ENCODE data around the gene PBRM1. TPM values are rescaled to one million over a fixed set of nuclear protein-coding genes. Genes with fewer than 3 reads are reported as not detected.
A peak's percentile ranks its signal among the peaks of the same experiment; 100 is the strongest.

PBRM1 gene
- total and polyA plus RNA-seq, 2 experiments from 2014 or later: 42.6 to 60.3 TPM

DNA sequence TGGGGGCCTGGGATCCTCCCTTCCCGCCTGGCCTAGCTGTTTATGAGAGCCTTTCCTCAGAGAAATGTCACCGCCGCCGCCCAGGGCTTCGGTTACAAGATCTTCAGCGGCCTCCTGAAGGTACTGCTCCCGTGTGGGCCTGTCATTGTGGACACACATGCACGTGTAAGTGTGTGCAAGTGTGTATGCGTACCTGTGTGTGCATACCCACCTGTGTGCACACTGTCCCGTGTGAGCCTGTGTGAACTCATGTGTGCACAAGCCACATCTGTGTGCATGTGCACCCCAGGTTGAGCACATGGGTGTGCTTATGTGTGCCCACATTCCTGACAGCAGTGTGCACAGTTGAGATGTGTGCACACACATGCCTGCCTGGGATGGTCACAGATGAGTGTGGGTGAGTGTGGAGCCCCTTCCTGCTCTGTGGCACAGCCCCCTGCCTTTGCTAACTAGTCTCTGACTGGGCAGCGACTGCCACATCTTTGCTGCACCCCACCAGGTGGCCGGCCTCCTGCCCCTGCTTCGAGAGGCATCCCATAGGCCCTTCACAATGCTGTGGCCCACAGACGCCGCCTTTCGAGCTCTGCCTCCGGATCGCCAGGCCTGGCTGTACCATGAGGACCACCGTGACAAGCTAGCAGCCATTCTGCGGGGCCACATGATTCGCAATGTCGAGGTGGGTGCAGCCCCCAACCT is 166.1 kb downstream of the PBRM1 start:
- in situ Hi-C loops (cut with MboI): no loop called here
- no peaks in the 10 kb centered on the region for H3F3A ChIP-seq (ENCODE audit: insufficient read depth)
- H3K9me3 ChIP-seq (ENCODE audit: low read depth): no peaks in the 10 kb centered on the region
- no peak overlapping the region for H2AFZ ChIP-seq
- H3K27ac ChIP-seq: no peak overlapping the region
- no peaks in the 10 kb centered on the region for H3K9me2 ChIP-seq (ENCODE audit: insufficient read depth)
- no peaks in the 10 kb centered on the region for H4K20me1 ChIP-seq (ENCODE audit: insufficient read depth)
- H3K36me3 ChIP-seq (ENCODE audit: low read depth): no peaks in the 10 kb centered on the region
- H3K27me3 ChIP-seq (replicated peaks; ENCODE audit: insufficient read depth): no peaks in the 10 kb centered on the region
- TF ChIP-seq EZH2 (IDR thresholded peaks at IDR 0.05; ENCODE audit: insufficient read depth, poor library complexity, severe bottlenecking) (no peak), EZH2phosphoT487 (IDR thresholded peaks at IDR 0.05; ENCODE audit: insufficient read depth, low read depth) (no peak)
- H3K4me1 ChIP-seq (ENCODE audit: insufficient read depth): no peaks in the 10 kb centered on the region
- H3K9ac ChIP-seq: no peak overlapping the region
- H3K79me2 ChIP-seq (ENCODE audit: insufficient read depth): no peaks in the 10 kb centered on the region
- 88% methylated on average over 22 of the region's 22 CpGs for WGBS, 2 experiments (ENCODE audit: low coverage in 1 of 2, low lambda C conversion rate in 2 of 2, missing lambda C conversion rate in 2 of 2)
- no peak overlapping the region for H3K4me2 ChIP-seq (ENCODE audit: unreplicated experiment)
- DNase-seq: no peak
- H3K4me3 ChIP-seq: no peak overlapping the region

DNA sequence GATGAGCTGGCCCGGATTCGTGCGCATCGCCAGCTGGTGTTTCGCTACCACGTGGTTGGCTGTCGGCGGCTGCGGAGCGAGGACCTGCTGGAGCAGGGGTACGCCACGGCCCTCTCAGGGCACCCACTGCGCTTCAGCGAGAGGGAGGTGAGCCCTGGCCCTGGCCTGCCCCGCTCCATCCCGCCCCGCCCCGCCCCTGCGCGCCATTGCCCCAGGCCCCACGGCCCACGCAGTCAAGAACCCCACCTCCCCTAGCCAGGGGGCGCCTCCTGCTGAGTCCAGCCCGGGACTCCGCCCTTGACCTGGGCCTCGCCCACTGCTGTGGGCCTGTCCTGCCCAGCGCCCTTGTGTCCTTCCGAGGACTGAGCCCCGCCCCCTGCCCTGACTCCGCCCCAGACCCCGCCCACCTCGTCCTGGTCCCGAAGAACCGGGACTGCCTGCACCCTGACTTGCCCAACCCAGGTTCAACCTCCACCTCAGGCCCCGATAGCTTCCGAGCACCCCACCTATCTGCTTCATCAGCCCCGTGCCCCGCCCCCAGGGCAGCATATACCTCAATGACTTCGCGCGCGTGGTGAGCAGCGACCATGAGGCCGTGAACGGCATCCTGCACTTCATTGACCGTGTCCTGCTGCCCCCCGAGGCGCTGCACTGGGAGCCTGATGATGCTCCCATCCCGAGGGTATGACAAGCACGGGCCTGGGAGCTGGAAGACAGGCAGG is 166.8 kb downstream of the PBRM1 start:
- WGBS, 2 experiments (ENCODE audit: low coverage in 1 of 2, low lambda C conversion rate in 2 of 2, missing lambda C conversion rate in 2 of 2): 40 to 65% methylated on average over 16 to 45 of the region's 50 CpGs
- Histone ChIP-seq H4K20me1 (ENCODE audit: insufficient read depth) (no peaks in the 10 kb centered on the region), H3K9me2 (ENCODE audit: insufficient read depth) (no peaks in the 10 kb centered on the region), H3K4me3 (no peak overlapping the region), H3K4me2 (ENCODE audit: unreplicated experiment) (no peak overlapping the region), H3K4me1 (ENCODE audit: insufficient read depth) (no peaks in the 10 kb centered on the region), H3K27me3 (replicated peaks; ENCODE audit: insufficient read depth) (no peaks in the 10 kb centered on the region), H3F3A (ENCODE audit: insufficient read depth) (no peaks in the 10 kb centered on the region), H3K79me2 (ENCODE audit: insufficient read depth) (no peaks in the 10 kb centered on the region), H2AFZ (no peak overlapping the region), H3K9me3 (ENCODE audit: low read depth) (no peaks in the 10 kb centered on the region), H3K9ac (no peak overlapping the region), H3K36me3 (ENCODE audit: low read depth) (no peaks in the 10 kb centered on the region), H3K27ac (no peak overlapping the region)
- in situ Hi-C loops (cut with MboI): no loop called here
- TF ChIP-seq EZH2 (IDR thresholded peaks at IDR 0.05; ENCODE audit: insufficient read depth, poor library complexity, severe bottlenecking) (no peak), EZH2phosphoT487 (IDR thresholded peaks at IDR 0.05; ENCODE audit: insufficient read depth, low read depth) (no peak)
- peak; percentile 51 for DNase-seq

- H2AFZ ChIP-seq: no peak overlapping the region
Measured at GRCh38 chr3:52517796-52518722, 167.7 kb downstream of the PBRM1 start.

GRCh38 chr3:52516509-52517195 is 169.1 kb downstream of the PBRM1 start:
- Histone ChIP-seq H3K9me2 (ENCODE audit: insufficient read depth) (no peaks in the 10 kb centered on the region), H3K4me1 (ENCODE audit: insufficient read depth) (no peaks in the 10 kb centered on the region), H2AFZ (no peak overlapping the region), H3K36me3 (ENCODE audit: low read depth) (no peaks in the 10 kb centered on the region), H3K4me3 (no peak overlapping the region), H3K27ac (no peak overlapping the region), H3K9ac (no peak overlapping the region), H3K27me3 (replicated peaks; ENCODE audit: insufficient read depth) (no peaks in the 10 kb centered on the region; the same call in 1 of the 2 replicates), H3K79me2 (ENCODE audit: insufficient read depth) (no peaks in the 10 kb centered on the region), H3K9me3 (ENCODE audit: low read depth) (no peaks in the 10 kb centered on the region), H3F3A (ENCODE audit: insufficient read depth) (no peaks in the 10 kb centered on the region), H4K20me1 (ENCODE audit: insufficient read depth) (no peaks in the 10 kb centered on the region), H3K4me2 (ENCODE audit: unreplicated experiment) (no peak overlapping the region)
- TF ChIP-seq EZH2phosphoT487 (IDR thresholded peaks at IDR 0.05; ENCODE audit: insufficient read depth, low read depth) (no peak), EZH2 (IDR thresholded peaks at IDR 0.05; ENCODE audit: insufficient read depth, poor library complexity, severe bottlenecking) (no peak)
- 79 to 81% methylated on average over 10 to 19 of the region's 19 CpGs for WGBS, 2 experiments (ENCODE audit: low coverage in 1 of 2, low lambda C conversion rate in 2 of 2, missing lambda C conversion rate in 2 of 2)
- in situ Hi-C loops (cut with MboI): no loop called here
- DNase-seq: no peak

More at GRCh38 chr3:52517796-52518722, 167.7 kb downstream of the PBRM1 start:
- H3F3A ChIP-seq (ENCODE audit: insufficient read depth): no peaks in the 10 kb centered on the region
- H3K36me3 ChIP-seq (ENCODE audit: low read depth): no peaks in the 10 kb centered on the region
- H3K79me2 ChIP-seq (ENCODE audit: insufficient read depth): no peaks in the 10 kb centered on the region
- H3K9ac ChIP-seq: no peak overlapping the region
- in situ Hi-C loops (cut with MboI): no loop called here
- no peak for DNase-seq
- H4K20me1 ChIP-seq (ENCODE audit: insufficient read depth): no peaks in the 10 kb centered on the region
- H3K4me1 ChIP-seq (ENCODE audit: insufficient read depth): no peaks in the 10 kb centered on the region
- no peaks in the 10 kb centered on the region; the same call in 1 of the 2 replicates for H3K27me3 ChIP-seq (replicated peaks; ENCODE audit: insufficient read depth)
- no peak overlapping the region for H3K4me3 ChIP-seq
- no peak for TF ChIP-seq EZH2 (IDR thresholded peaks at IDR 0.05; ENCODE audit: insufficient read depth, poor library complexity, severe bottlenecking)
- TF ChIP-seq EZH2phosphoT487 (IDR thresholded peaks at IDR 0.05; ENCODE audit: insufficient read depth, low read depth): no peak
- H3K4me2 ChIP-seq (ENCODE audit: unreplicated experiment): no peak overlapping the region
- no peak overlapping the region for H3K27ac ChIP-seq
- no peaks in the 10 kb centered on the region for H3K9me3 ChIP-seq (ENCODE audit: low read depth)
- WGBS, 2 experiments (ENCODE audit: low coverage in 1 of 2, low lambda C conversion rate in 2 of 2, missing lambda C conversion rate in 2 of 2): 75 to 84% methylated on average over 21 to 25 of the region's 25 CpGs
- no peaks in the 10 kb centered on the region for H3K9me2 ChIP-seq (ENCODE audit: insufficient read depth)

All from GM23248 (cell line).